ENCODE data around the gene EEF1AKMT2.

Gene EEF1AKMT2

DNA sequence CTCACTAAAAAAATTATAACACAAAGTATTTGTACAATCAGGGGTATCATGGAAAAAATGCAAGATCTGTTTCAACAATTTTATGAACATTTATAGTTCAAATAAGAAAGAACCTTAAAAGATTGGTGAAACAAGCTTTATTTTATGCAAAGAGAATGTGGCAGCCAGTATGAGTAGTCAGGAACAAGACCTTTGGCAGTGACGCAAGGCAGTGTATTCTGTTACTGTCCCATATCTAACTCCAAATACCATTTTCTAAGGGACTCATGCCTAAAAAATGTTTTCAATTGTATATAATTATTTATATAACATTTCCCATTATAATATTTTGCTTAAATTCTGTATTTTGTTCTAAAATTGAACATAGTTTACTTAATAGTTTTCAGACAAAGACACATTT is 28.4 kb downstream of the EEF1AKMT2 start:
- in situ Hi-C loops (cut with MboI; ENCODE audit: low pct_unique_long_range_greater_than_20kb, low sequenced_read_pairs, unreplicated experiment), result no loop called here
- TF ChIP-seq, protein P1, sequence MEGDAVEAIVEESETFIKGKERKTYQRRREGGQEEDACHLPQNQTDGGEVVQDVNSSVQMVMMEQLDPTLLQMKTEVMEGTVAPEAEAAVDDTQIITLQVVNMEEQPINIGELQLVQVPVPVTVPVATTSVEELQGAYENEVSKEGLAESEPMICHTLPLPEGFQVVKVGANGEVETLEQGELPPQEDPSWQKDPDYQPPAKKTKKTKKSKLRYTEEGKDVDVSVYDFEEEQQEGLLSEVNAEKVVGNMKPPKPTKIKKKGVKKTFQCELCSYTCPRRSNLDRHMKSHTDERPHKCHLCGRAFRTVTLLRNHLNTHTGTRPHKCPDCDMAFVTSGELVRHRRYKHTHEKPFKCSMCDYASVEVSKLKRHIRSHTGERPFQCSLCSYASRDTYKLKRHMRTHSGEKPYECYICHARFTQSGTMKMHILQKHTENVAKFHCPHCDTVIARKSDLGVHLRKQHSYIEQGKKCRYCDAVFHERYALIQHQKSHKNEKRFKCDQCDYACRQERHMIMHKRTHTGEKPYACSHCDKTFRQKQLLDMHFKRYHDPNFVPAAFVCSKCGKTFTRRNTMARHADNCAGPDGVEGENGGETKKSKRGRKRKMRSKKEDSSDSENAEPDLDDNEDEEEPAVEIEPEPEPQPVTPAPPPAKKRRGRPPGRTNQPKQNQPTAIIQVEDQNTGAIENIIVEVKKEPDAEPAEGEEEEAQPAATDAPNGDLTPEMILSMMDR (IDR thresholded peaks at IDR 0.05; ENCODE audit: extremely low read depth, insufficient read depth, missing control alignments), result no peak
- DNase-seq (ENCODE audit: low spot score), result no peak

DNA sequence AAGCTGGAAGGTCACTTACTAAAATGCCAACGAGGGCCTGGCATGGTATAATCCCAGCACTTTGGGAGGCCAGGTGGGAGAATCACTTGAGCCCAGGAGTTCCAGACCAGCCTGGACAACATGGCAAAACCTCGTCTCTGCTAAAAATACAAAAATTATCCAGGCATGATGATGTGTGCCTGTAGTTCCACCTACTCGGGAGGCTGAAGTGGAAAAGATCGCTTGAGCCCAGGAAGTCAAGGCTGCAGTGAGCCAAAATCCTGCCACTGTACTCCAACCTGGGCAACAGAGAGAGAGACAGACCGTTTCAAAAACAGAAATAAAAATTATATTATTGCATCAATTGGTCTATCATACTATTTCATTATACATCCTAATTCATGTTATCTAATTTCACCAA is 29.4 kb downstream of the EEF1AKMT2 start:
- no peak for DNase-seq (ENCODE audit: low spot score)
- TF ChIP-seq, protein P1 (IDR thresholded peaks at IDR 0.05; ENCODE audit: extremely low read depth, insufficient read depth, missing control alignments), result no peak
- in situ Hi-C loops (cut with MboI; ENCODE audit: low pct_unique_long_range_greater_than_20kb, low sequenced_read_pairs, unreplicated experiment), result no loop called here

DNA sequence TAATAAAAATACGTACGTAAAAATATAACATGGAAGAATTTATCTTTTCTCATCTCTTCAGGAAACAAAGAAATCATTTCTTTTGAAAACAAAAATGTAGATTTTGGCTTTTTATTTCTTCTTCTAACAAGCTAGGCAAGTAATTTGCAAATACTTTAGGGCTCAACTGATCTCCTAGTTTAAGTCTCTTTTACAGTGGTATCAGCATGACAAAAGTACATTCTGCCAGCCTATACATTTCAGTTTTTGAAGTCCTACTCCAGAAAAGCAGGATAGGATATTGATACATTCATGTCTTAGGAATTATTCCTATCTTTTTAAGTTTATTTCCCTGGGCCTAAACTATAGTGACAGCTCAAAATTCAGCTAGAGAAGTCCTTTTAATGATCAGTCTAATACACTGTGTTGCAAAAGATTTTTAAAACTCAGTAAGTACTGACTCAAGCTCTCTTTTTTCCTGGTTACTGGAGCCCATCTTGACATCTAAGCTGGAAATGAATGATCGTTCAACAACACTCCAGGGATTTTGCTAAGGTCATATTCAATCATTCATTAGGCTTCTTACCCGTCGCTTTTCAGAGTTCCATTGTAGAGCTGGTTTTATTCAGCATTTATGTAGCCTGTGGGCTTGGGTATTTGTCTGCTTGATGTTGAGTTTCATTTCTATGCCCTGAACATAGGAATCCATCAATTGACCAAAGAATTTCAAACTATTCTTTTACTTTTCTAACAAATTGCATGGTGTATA is 35.4 kb downstream of the EEF1AKMT2 start:
- in situ Hi-C loops (cut with MboI; ENCODE audit: low pct_unique_long_range_greater_than_20kb, low sequenced_read_pairs, unreplicated experiment), result no loop called here
- no peak for DNase-seq (ENCODE audit: low spot score)
- TF ChIP-seq, protein P1 (IDR thresholded peaks at IDR 0.05; ENCODE audit: extremely low read depth, insufficient read depth, missing control alignments), result no peak

DNA sequence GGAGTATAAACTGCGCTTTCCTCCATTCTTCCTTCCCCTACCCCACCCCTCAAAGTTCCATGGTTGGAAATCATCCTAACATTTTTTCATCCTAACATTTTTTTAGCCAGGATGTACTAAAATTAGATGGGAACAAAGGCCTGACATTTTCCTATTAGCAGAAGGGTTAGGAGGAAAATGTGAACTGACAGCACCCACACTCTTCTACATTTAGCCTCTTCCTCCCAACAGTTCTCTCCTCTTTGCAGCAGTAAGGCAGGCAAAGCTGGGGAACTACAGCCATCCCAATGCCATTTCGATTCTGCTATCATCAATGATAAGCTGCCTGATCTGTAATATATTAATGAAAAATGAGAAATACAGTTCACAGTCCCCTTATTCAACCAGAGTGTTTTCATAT is 36.1 kb downstream of the EEF1AKMT2 start:
- in situ Hi-C loops (cut with MboI; ENCODE audit: low pct_unique_long_range_greater_than_20kb, low sequenced_read_pairs, unreplicated experiment), result no loop called here
- TF ChIP-seq, protein P1 (IDR thresholded peaks at IDR 0.05; ENCODE audit: extremely low read depth, insufficient read depth, missing control alignments), result no peak
- DNase-seq (ENCODE audit: low spot score), result no peak

DNA sequence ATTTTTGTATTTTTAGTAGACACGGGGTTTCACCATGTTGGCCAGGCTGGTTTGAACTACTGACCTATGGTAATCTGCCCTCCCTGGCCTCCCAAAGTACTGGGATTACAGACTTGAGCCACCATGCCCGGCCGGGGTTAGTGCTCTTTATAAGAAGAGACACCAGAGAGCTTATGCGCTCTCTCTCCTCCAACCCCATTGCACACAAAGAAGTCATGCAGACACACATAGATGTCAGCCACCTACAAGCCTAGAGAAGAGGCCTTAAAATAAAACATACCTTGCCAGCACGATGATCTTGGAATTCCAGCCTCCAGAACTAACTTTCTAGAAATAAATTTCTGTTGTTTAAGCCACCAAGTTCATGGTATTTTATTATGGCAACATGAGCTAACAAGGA is 37.5 kb downstream of the EEF1AKMT2 start:
- no peak for DNase-seq (ENCODE audit: low spot score)
- TF ChIP-seq, protein P1 (IDR thresholded peaks at IDR 0.05; ENCODE audit: extremely low read depth, insufficient read depth, missing control alignments), result no peak
- in situ Hi-C loops (cut with MboI; ENCODE audit: low pct_unique_long_range_greater_than_20kb, low sequenced_read_pairs, unreplicated experiment), result no loop called here

DNA sequence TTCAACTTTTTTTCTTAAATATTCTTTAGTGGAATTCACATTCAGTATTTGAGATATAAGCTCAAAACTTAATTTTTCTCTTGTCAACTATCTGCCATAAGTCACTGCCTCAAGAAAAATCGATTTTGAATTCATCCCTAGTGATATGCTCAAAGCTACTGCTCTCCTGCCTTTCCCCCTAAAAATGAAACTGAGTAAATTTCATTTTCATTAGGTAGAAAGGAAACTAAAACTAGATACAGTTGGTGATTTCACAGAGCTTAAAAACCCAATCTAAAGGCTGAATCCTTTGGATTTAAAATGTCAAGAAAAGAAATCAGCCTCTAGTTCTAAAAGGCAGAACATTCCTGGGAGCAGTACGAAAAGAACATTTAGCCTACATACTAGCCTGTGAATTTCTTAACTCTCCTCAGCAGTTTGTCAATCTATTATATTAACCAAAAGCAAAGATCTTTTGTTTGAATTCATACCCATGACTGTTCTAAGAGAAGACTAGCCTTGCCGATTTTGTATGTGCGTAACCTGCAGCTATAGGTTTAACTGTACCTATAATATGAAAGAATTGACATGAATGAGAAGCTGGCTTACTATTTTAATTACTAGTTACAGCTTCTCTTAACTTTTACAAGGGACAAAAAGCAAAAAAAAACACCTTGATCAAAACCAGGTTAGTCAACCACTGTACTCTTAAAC is 42.6 kb downstream of the EEF1AKMT2 start:
- in situ Hi-C loops (cut with MboI; ENCODE audit: low pct_unique_long_range_greater_than_20kb, low sequenced_read_pairs, unreplicated experiment), result loop anchor here (10.0 kb wide), 1 partner anchor 204 kb away; no protein-coding TSS in a partner anchor
- peak; percentile 64 for DNase-seq (ENCODE audit: low spot score)
- TF ChIP-seq, protein P1 (IDR thresholded peaks at IDR 0.05; ENCODE audit: extremely low read depth, insufficient read depth, missing control alignments), result no peak
